Astrocyte (in vitro differentiated cells and primary cell): ENCODE measurements around the gene RABGGTA. TPM values are rescaled to one million over a fixed set of nuclear protein-coding genes. Genes with fewer than 3 reads are reported as not detected.

ENCODE experiments used
- DNase-seq: peaks from one replicate; pipeline ENCODE4 v3.0.0-alpha.2; 2010; ENCODE audit warnings: low read depth
- FAIRE-seq: peaks from 2 replicates; lab custom pipeline; 2011; peaks lifted over from hg19 to GRCh38; lab: Jason Lieb, UNC
- H2AFZ ChIP-seq: 2 replicates; pipeline ENCODE4 v1.6.0; 2012; ENCODE audit warnings: low read depth, low read length, inconsistent platforms
- H3K27ac ChIP-seq: 2 replicates; pipeline ENCODE4 v1.5.1; 2011; ENCODE audit warnings: low read depth, low read length, inconsistent platforms
- H3K27me3 ChIP-seq: 2 replicates; pipeline ENCODE4 v1.6.0; 2011; ENCODE audit warnings: low read length, inconsistent platforms; ENCODE audit not compliant: insufficient read depth
- H3K36me3 ChIP-seq: 2 replicates; pipeline ENCODE4 v1.5.1; 2011; ENCODE audit warnings: low read length, inconsistent platforms; ENCODE audit not compliant: insufficient read depth
- H3K4me1 ChIP-seq: 2 replicates; pipeline ENCODE4 v1.5.1; 2011; ENCODE audit warnings: low read length, inconsistent platforms; ENCODE audit not compliant: insufficient read depth
- H3K4me2 ChIP-seq: 2 replicates; pipeline ENCODE4 v1.6.0; 2012; ENCODE audit warnings: low read length, inconsistent platforms
- H3K4me3 ChIP-seq: 2 replicates; pipeline ENCODE4 v1.5.1; 2011; ENCODE audit warnings: low read depth, mild to moderate bottlenecking, low read length, inconsistent platforms; ENCODE audit not compliant: insufficient read depth
- H3K79me2 ChIP-seq: 2 replicates; pipeline ENCODE4 v1.6.0; 2012; ENCODE audit warnings: mild to moderate bottlenecking, low read length, inconsistent platforms; ENCODE audit not compliant: insufficient read depth
- H3K9ac ChIP-seq: 2 replicates; pipeline ENCODE4 v1.6.0; 2012; ENCODE audit warnings: mild to moderate bottlenecking, low read length, inconsistent platforms
- H3K9me3 ChIP-seq: 2 replicates; pipeline ENCODE4 v1.5.1; 2012; ENCODE audit warnings: low read depth, mild to moderate bottlenecking, low read length, inconsistent platforms; ENCODE audit not compliant: insufficient read depth
- H4K20me1 ChIP-seq: 2 replicates; pipeline ENCODE4 v1.6.0; 2012; ENCODE audit warnings: low read length, inconsistent platforms; ENCODE audit not compliant: insufficient read depth
- H3K27ac Mint-ChIP-seq: one replicate; pipeline ENCODE4 v1.8.0; 2021; ENCODE audit warnings: mild to moderate bottlenecking, mixed read lengths; ENCODE audit not compliant: unreplicated experiment
- H3K27me3 Mint-ChIP-seq: one replicate; pipeline ENCODE4 v1.8.0; 2021; ENCODE audit warnings: low read depth, mixed read lengths; ENCODE audit not compliant: unreplicated experiment
- H3K36me3 Mint-ChIP-seq: one replicate; pipeline ENCODE4 v1.8.0; 2021; ENCODE audit warnings: low read depth, mixed read lengths; ENCODE audit not compliant: unreplicated experiment
- H3K4me1 Mint-ChIP-seq: one replicate; pipeline ENCODE4 v1.8.0; 2021; ENCODE audit warnings: low read depth, mixed read lengths; ENCODE audit not compliant: unreplicated experiment
- H3K4me3 Mint-ChIP-seq: one replicate; pipeline ENCODE4 v1.8.0; 2021; ENCODE audit warnings: mild to moderate bottlenecking, moderate library complexity, mixed read lengths; ENCODE audit not compliant: unreplicated experiment
- H3K9me3 Mint-ChIP-seq: one replicate; pipeline ENCODE4 v1.8.0; 2021; ENCODE audit warnings: mild to moderate bottlenecking, mixed read lengths; ENCODE audit not compliant: unreplicated experiment
- EZH2 ChIP-seq: IDR thresholded peaks from 2 replicates; pipeline ENCODE4 v1.6.1; 2012; ENCODE audit warnings: mild to moderate bottlenecking, low read length, inconsistent platforms; ENCODE audit not compliant: insufficient read depth
- total RNA-seq: library from RNA; stranded (reverse); gene quantifications from 2 replicates; pipeline ENCODE4 v1.2.1, GENCODE V29; 2021
- TF ChIP-seq, protein P1 (sequence below): IDR thresholded peaks from 2 replicates; pipeline ENCODE4 v1.5.1; 2011; ENCODE audit warnings: low read depth, mild to moderate bottlenecking, inconsistent platforms, low read length, moderate library complexity; ENCODE audit not compliant: insufficient read depth

RABGGTA gene
- total RNA-seq, 1 donor from 2014 or later = 27.3 TPM

DNA sequence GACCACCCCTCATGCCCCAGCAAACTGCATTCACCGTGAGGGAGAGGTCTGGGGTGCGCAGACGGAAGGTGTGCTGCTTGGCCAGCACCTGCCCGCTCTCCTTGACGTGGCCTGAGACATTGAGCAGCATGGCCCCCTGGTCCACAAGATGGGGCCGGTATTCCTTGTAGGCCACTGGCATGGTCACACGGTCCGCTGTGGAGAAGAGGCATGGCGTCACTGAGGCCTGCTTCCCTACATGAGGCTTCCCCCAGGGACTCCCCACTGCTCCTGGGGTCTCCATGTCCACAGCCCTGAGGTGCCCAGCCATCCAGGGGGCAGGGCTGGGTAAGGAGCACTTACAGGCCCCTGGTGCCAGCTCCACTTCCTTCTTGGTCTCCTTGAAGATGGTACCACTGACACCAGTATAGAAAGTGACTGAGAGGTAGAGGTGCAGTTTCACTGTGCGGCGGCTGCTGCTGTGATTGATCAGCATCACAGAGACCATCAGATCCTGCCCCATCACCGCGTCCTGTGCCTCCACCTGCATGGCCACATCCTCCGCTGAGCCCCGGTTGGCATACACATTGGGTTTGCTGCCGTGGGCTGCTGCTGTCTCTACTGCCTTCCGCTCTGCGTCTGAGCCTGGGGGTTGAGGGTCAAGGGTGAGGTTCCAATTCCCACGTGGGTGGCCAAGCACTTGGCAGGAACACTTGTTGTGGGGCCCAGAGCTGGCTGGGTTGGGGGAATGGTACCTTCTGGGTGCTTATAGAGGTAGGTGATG is 16.6 kb downstream of the RABGGTA start:
- Histone ChIP-seq H3K4me1 (peaks cover 14% of the 10 kb centered on the region), H2AFZ (no peak overlapping the region), H3K4me3 (no peak overlapping the region), H3K36me3 (no peaks in the 10 kb centered on the region), H4K20me1 (no peaks in the 10 kb centered on the region), H3K9me3 (no peaks in the 10 kb centered on the region), H3K9ac (no peak overlapping the region), H3K4me2 (no peak overlapping the region), H3K27me3 (no peaks in the 10 kb centered on the region), H3K27ac (no peak overlapping the region), H3K79me2 (no peaks in the 10 kb centered on the region)
- no peak for TF ChIP-seq EZH2
- no peak for DNase-seq
- Mint-ChIP-seq H3K4me1 (peaks cover 21% of the 10 kb centered on the region), H3K9me3 (no peaks in the 10 kb centered on the region), H3K36me3 (peaks cover 19% of the 10 kb centered on the region), H3K27me3 (peaks cover 4% of the 10 kb centered on the region), H3K4me3 (no peak overlapping the region), H3K27ac (no peak overlapping the region)
- no peak for FAIRE-seq

DNA sequence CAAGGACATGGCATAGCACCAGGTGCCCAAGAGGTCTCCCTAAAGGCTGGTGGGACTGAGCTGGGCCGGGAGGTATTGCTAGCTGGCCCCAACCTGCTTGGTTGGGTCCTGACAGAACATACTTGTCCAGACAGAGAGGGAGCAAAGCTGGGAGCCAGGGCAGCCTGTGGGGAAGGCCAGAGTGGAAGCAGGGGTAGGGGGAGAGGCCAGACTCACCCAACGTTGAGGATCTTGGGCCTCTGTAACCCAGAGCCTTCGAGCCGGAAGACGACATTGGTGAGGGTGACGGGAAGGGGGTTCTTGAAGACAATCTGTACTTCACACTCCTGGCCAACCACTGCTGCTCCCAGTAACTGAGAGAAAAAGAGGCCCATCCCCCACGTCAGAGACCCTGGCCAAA is 17.5 kb downstream of the RABGGTA start:
- H3K27ac Mint-ChIP-seq = no peak overlapping the region
- no peak for TF ChIP-seq EZH2
- TF ChIP-seq, protein P1, sequence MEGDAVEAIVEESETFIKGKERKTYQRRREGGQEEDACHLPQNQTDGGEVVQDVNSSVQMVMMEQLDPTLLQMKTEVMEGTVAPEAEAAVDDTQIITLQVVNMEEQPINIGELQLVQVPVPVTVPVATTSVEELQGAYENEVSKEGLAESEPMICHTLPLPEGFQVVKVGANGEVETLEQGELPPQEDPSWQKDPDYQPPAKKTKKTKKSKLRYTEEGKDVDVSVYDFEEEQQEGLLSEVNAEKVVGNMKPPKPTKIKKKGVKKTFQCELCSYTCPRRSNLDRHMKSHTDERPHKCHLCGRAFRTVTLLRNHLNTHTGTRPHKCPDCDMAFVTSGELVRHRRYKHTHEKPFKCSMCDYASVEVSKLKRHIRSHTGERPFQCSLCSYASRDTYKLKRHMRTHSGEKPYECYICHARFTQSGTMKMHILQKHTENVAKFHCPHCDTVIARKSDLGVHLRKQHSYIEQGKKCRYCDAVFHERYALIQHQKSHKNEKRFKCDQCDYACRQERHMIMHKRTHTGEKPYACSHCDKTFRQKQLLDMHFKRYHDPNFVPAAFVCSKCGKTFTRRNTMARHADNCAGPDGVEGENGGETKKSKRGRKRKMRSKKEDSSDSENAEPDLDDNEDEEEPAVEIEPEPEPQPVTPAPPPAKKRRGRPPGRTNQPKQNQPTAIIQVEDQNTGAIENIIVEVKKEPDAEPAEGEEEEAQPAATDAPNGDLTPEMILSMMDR = no peak

DNA sequence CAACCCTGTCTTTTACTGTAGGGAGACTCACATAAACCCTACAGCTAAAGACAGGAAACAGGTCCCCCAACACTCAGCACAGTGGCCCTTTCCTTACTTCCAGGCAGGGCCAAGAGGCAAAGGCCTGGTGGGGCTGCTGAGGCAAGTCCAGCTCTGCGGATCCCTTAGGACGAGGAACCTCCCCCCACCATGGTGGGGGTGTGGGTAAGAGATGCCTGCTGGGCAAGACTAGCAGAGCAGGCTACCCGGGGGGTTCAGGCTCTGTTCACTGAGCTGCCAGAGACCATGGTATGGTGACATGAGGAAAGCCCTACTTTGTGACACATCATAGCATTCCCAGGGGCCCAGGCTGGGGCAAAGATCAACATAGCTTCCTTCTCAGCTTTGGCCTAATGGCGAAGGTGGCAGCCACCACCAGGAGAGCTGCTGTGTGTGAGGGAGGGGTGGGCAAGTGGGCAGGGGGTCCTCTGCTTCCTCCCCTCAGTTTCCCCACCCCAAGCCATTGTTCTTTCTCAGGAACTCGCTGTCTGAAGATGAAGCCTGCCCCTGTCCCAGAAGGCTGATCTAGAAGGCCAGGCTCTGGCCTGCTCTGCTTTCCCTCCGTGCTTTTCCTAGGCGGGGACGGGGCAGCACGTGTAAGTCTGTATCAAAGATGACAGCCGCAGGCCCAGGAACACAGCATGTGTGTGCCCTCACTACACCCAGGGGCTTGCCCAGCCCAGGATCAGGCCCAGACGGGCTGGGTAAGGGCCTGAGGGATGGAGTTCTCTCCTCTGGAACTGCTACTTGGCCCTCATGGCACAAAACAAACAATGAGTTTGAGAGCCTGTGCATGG is 18.9 kb downstream of the RABGGTA start:
- no peaks in the 10 kb centered on the region for H3K9me3 ChIP-seq
- H3K36me3 ChIP-seq = no peaks in the 10 kb centered on the region
- H3K4me3 ChIP-seq = no peak overlapping the region
- no peak overlapping the region for H3K9ac ChIP-seq
- H3K4me1 ChIP-seq = peaks cover 11% of the 10 kb centered on the region
- DNase-seq (no peak), FAIRE-seq (no peak)
- no peak overlapping the region for H2AFZ ChIP-seq
- H3K4me2 ChIP-seq = no peak overlapping the region
- H3K27me3 Mint-ChIP-seq = peaks cover 4% of the 10 kb centered on the region
- no peak overlapping the region for H3K4me3 Mint-ChIP-seq
- TF ChIP-seq, protein P1 = no peak
- TF ChIP-seq EZH2 = no peak
- peaks cover 24% of the 10 kb centered on the region for H3K4me1 Mint-ChIP-seq
- no peaks in the 10 kb centered on the region for H3K27me3 ChIP-seq
- peaks cover 28% of the 10 kb centered on the region for H3K36me3 Mint-ChIP-seq
- H4K20me1 ChIP-seq = no peaks in the 10 kb centered on the region
- no peaks in the 10 kb centered on the region for H3K79me2 ChIP-seq
- H3K9me3 Mint-ChIP-seq = no peaks in the 10 kb centered on the region
- no peak overlapping the region for H3K27ac Mint-ChIP-seq
- H3K27ac ChIP-seq = no peak overlapping the region

More for the DNA sequence above, 17.5 kb downstream of the RABGGTA start:
- Histone ChIP-seq H2AFZ (no peak overlapping the region), H3K27ac (no peak overlapping the region), H3K4me3 (no peak overlapping the region), H3K4me2 (no peak overlapping the region), H3K9ac (no peak overlapping the region), H3K79me2 (no peaks in the 10 kb centered on the region), H3K4me1 (peaks cover 11% of the 10 kb centered on the region), H3K9me3 (no peaks in the 10 kb centered on the region), H4K20me1 (no peaks in the 10 kb centered on the region), H3K36me3 (no peaks in the 10 kb centered on the region), H3K27me3 (no peaks in the 10 kb centered on the region)
- H3K27me3 Mint-ChIP-seq = peaks cover 4% of the 10 kb centered on the region
- no peak for FAIRE-seq
- no peaks in the 10 kb centered on the region for H3K9me3 Mint-ChIP-seq
- no peak for DNase-seq
- H3K4me3 Mint-ChIP-seq = no peak overlapping the region
- peaks cover 21% of the 10 kb centered on the region for H3K4me1 Mint-ChIP-seq
- H3K36me3 Mint-ChIP-seq = peaks cover 20% of the 10 kb centered on the region
